Thyroid gland (tissue), 4 donors: ENCODE measurements around the gene C18orf54.

Experiments used
- POLR2A ChIP-seq, 2 donors: fragments of 450-650 bp; IDR thresholded peaks; one replicate each; pipeline ENCODE4 v1.6.1; 2017; ENCODE audit warnings: antibody characterized with exemption in 2 of 2, mild to moderate bottlenecking in 2 of 2, moderate library complexity in 1 of 2
- TF ChIP-seq, protein P1 (sequence below), 6 experiments: fragments of 200-600 bp in 3 of 6; fragments of 450-650 bp in 3 of 6; sonication (generic) in 3 of 6; IDR thresholded peaks; one replicate each; pipeline ENCODE4 v1.5.1; 2016 to 2019; ENCODE audit warnings: antibody characterized with exemption in 6 of 6, mild to moderate bottlenecking in 2 of 6, inconsistent platforms in 1 of 6, moderate library complexity in 1 of 6

DNA sequence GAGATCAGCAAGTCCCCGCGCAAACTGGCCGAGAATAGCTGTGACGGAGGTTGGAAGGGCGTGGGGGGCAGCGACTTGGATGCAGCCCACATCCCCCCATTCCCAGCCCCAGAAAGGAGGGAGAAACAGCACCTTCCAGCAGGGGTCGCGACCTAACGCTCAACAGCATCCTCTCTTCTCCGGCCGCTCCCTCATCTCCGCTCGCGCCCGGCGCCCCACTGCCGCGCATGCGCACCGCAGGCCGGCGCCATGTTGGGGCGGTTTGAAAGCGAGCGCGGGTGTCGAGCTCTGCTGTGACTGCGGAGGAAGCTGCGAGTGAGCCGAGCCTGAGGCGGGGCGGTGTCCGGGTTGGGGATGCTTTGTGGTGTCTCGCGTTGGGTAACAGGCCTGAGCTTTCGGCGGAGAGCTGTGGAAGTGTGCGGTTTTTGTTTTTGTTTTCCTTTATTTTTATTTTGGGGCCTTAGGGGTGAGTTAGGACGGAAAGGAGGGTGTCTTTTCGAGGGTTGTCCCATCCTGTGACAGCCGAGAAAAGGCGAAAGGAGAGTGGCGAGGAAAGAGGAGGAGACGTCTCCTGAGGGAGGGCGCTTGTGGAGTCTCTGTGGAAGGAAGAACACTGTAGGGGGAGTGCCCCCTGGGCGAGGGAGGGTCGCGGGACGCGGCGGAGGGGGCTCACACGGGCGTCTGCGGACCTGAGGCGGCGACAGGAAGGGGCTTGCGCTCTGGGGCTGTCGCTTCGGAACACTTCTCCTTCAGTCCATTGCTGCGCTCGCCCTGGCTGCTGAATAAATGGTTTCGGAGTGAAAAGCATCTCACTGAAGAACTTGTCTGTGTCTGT lies at the start of gene C18orf54, which contains the start of gene STARD6:
- TF ChIP-seq POLR2A (IDR thresholded peaks at IDR 0.05): peak in 1 of 2 donors; percentile 53
- TF ChIP-seq, protein P1, sequence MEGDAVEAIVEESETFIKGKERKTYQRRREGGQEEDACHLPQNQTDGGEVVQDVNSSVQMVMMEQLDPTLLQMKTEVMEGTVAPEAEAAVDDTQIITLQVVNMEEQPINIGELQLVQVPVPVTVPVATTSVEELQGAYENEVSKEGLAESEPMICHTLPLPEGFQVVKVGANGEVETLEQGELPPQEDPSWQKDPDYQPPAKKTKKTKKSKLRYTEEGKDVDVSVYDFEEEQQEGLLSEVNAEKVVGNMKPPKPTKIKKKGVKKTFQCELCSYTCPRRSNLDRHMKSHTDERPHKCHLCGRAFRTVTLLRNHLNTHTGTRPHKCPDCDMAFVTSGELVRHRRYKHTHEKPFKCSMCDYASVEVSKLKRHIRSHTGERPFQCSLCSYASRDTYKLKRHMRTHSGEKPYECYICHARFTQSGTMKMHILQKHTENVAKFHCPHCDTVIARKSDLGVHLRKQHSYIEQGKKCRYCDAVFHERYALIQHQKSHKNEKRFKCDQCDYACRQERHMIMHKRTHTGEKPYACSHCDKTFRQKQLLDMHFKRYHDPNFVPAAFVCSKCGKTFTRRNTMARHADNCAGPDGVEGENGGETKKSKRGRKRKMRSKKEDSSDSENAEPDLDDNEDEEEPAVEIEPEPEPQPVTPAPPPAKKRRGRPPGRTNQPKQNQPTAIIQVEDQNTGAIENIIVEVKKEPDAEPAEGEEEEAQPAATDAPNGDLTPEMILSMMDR (IDR thresholded peaks at IDR 0.05): peak in 3 of 6 experiments; percentile 8 to 34 (median 22)
